ENCODE results near the gene GGCX. TPM values are rescaled to one million over a fixed set of nuclear protein-coding genes. Genes with fewer than 3 reads are reported as not detected.
A peak's percentile ranks its signal among the peaks of the same experiment; 100 is the strongest.

GGCX gene
- total and polyA plus RNA-seq, 2 of the 13 experiments (the other 11 are each of a cell fraction or from before 2014, with no cell fraction given), result 72.5 to 103 TPM

DNA sequence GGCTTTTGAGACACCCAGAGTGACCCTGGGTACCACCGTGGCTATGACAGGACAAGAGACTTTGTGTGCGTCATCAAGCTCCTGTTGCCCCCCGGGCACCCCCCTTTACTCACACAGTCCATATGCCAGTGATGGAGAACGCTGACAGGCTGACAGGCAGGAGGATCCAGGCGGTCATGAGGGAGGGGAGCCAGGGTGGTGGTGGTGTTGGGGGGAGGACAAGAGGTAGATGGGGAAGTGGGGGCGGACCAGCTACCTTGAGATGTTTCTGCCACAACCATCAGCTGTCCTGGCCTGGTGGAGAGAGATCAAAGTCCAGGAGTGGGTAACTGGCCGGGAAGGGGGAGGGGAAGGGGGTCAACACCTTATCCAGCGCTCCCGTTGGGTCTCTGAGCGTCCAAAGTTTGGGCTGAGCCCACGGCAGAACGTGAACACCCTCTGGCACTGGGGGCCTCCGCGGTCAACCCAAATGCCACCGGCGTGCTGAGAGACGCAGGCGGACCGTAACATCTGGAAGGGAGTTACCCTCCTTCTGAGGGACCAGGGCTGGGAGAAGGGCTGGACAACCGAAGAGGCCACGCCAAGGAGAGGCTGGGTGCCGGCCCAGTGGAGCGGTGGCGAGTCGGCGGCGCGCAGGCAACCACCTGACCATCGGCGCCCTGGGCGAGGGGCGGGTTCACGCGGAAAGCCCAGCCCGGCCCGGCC is 40.6 kb upstream of the GGCX start (continued):
- TF ChIP-seq, protein P1, sequence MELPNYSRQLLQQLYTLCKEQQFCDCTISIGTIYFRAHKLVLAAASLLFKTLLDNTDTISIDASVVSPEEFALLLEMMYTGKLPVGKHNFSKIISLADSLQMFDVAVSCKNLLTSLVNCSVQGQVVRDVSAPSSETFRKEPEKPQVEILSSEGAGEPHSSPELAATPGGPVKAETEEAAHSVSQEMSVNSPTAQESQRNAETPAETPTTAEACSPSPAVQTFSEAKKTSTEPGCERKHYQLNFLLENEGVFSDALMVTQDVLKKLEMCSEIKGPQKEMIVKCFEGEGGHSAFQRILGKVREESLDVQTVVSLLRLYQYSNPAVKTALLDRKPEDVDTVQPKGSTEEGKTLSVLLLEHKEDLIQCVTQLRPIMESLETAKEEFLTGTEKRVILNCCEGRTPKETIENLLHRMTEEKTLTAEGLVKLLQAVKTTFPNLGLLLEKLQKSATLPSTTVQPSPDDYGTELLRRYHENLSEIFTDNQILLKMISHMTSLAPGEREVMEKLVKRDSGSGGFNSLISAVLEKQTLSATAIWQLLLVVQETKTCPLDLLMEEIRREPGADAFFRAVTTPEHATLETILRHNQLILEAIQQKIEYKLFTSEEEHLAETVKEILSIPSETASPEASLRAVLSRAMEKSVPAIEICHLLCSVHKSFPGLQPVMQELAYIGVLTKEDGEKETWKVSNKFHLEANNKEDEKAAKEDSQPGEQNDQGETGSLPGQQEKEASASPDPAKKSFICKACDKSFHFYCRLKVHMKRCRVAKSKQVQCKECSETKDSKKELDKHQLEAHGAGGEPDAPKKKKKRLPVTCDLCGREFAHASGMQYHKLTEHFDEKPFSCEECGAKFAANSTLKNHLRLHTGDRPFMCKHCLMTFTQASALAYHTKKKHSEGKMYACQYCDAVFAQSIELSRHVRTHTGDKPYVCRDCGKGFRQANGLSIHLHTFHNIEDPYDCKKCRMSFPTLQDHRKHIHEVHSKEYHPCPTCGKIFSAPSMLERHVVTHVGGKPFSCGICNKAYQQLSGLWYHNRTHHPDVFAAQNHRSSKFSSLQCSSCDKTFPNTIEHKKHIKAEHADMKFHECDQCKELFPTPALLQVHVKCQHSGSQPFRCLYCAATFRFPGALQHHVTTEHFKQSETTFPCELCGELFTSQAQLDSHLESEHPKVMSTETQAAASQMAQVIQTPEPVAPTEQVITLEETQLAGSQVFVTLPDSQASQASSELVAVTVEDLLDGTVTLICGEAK (IDR thresholded peaks at IDR 0.05), result no peak
- TF ChIP-seq, protein P1 (CRISPR knock-in tag; IDR thresholded peaks at IDR 0.05), result peak; percentile 23; the same call in 1 of the 2 replicates
- TF ChIP-seq SRSF9 (IDR thresholded peaks at IDR 0.05; ENCODE audit: borderline replicate concordance, insufficient read depth, low read depth, low read length, poor library complexity, severe bottlenecking) (no peak), ZNF367 (CRISPR knock-in tag; IDR thresholded peaks at IDR 0.05; ENCODE audit: borderline replicate concordance) (no peak), PCBP1 (IDR thresholded peaks at IDR 0.05; ENCODE audit: borderline replicate concordance, low read depth, low read length) (peak; percentile 92), ZNF121 (CRISPR knock-in tag; IDR thresholded peaks at IDR 0.05) (no peak), SALL1 (CRISPR knock-in tag; IDR thresholded peaks at IDR 0.05) (peak; percentile 30; the same call in 1 of the 2 replicates), FOSL2 (CRISPR knock-in tag; IDR thresholded peaks at IDR 0.05) (peak; percentile 21; the same call in 1 of the 2 replicates), CERS6 (CRISPR knock-in tag; IDR thresholded peaks at IDR 0.05) (no peak), RXRA (CRISPR knock-in tag; IDR thresholded peaks at IDR 0.05) (peak; percentile 55), GRHL1 (CRISPR knock-in tag; conservative IDR thresholded peaks at IDR 0.05) (no peak), BRCA1 (CRISPR knock-in tag; IDR thresholded peaks at IDR 0.05) (no peak), RBM39 (IDR thresholded peaks at IDR 0.05; ENCODE audit: low read depth, low read length, poor library complexity, severe bottlenecking) (no peak)
- TF ChIP-seq, protein P2, sequence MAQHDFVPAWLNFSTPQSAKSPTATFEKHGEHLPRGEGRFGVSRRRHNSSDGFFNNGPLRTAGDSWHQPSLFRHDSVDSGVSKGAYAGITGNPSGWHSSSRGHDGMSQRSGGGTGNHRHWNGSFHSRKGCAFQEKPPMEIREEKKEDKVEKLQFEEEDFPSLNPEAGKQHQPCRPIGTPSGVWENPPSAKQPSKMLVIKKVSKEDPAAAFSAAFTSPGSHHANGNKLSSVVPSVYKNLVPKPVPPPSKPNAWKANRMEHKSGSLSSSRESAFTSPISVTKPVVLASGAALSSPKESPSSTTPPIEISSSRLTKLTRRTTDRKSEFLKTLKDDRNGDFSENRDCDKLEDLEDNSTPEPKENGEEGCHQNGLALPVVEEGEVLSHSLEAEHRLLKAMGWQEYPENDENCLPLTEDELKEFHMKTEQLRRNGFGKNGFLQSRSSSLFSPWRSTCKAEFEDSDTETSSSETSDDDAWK (CRISPR knock-in tag; IDR thresholded peaks at IDR 0.05), result no peak

All from HepG2 (cell line).